Panc1 (cell line): ENCODE results near the gene PLEKHG7. TPM values are rescaled to one million over a fixed set of nuclear protein-coding genes. Genes with fewer than 3 reads are reported as not detected.

Experiments
- ATAC-seq: fragments of 200-7000 bp; cut with Tn5 transposase; 2 replicates; pipeline ENCODE4 v1.9.1; 2020; ENCODE audit warnings: mild to moderate bottlenecking, moderate library complexity
- BruUV-seq: library from RNA; stranded (reverse); fragments of 400-500 nt; replicated peaks from 2 replicates; lab custom pipeline; 2021; lab: Mats Ljungman, UMichigan
- CTCF ChIA-PET: fragments of 300-600 bp; sonication (Branson Sonifier 250); formaldehyde crosslinking; loops from one replicate; lab custom pipeline; 2022; ENCODE audit warnings: antibody characterized with exemption; lab: Charles Lee
- POLR2A ChIA-PET: fragments of 300-600 bp; sonication (Branson Sonifier 250); formaldehyde crosslinking; loops from one replicate; lab custom pipeline; 2022; ENCODE audit warnings: antibody characterized with exemption; lab: Charles Lee
- DNase-seq: peaks from one replicate; pipeline ENCODE4 v3.0.0-alpha.2; 2010; ENCODE audit warnings: low read depth, low spot score
- H3K27ac ChIP-seq: 2 replicates; pipeline ENCODE4 v1.5.1; 2011; ENCODE audit warnings: mild to moderate bottlenecking, low read length, inconsistent platforms
- H3K27me3 ChIP-seq: fragments of 200-500 bp; sonication (Bioruptor generic); 2 replicates; pipeline ENCODE4 v1.6.0; 2014; ENCODE audit warnings: low read length, inconsistent platforms; ENCODE audit not compliant: control insufficient read depth, insufficient read depth
- H3K36me3 ChIP-seq: fragments of 200-500 bp; sonication (Bioruptor generic); 2 replicates; pipeline ENCODE4 v1.5.1; 2014; ENCODE audit warnings: inconsistent platforms, mild to moderate bottlenecking, low read length, moderate library complexity; ENCODE audit not compliant: control insufficient read depth, insufficient read depth
- H3K4me1 ChIP-seq: 2 replicates; pipeline ENCODE4 v1.5.1; 2011; ENCODE audit warnings: inconsistent platforms, mild to moderate bottlenecking, low read length, moderate library complexity; ENCODE audit not compliant: control insufficient read depth, insufficient read depth
- H3K4me3 ChIP-seq, 2 experiments: 2 replicates each; pipeline ENCODE4 v1.5.1; 2011 to 2012; ENCODE audit warnings: low read depth in 2 of 2, low read length in 2 of 2, mild to moderate bottlenecking in 2 of 2, inconsistent platforms in 1 of 2, moderate library complexity in 1 of 2
- H3K9me3 ChIP-seq: fragments of 200-500 bp; sonication (Bioruptor generic); 2 replicates; pipeline ENCODE4 v1.5.1; 2014; ENCODE audit warnings: low read depth, mild to moderate bottlenecking, inconsistent platforms, low read length, moderate library complexity; ENCODE audit not compliant: control insufficient read depth, insufficient read depth
- POLR2AphosphoS5 ChIP-seq: IDR thresholded peaks from 2 replicates; pipeline ENCODE4 v1.6.1; 2012; ENCODE audit warnings: mild to moderate bottlenecking, low read depth, low read length, moderate library complexity
- REST ChIP-seq, 2 experiments: IDR thresholded peaks; 2 replicates each; pipeline ENCODE4 v1.6.1; 2011 to 2012; ENCODE audit warnings: low read depth in 2 of 2, control low read depth in 1 of 2, low read length in 1 of 2, mild to moderate bottlenecking in 1 of 2, moderate library complexity in 1 of 2; ENCODE audit not compliant: insufficient read depth in 1 of 2
- SIN3A ChIP-seq: IDR thresholded peaks from 2 replicates; pipeline ENCODE4 v1.6.1; 2012; ENCODE audit warnings: low read depth, mild to moderate bottlenecking, low read length, moderate library complexity, borderline replicate concordance; ENCODE audit not compliant: insufficient read depth
- TCF7L2 ChIP-seq: IDR thresholded peaks from 2 replicates; pipeline ENCODE4 v1.6.1; 2011; ENCODE audit warnings: mild to moderate bottlenecking, low read depth, low read length, inconsistent platforms
- in situ Hi-C: cut with HindIII; loops from 2 replicates; pipeline ENCODE4 v1.10.0; 2016; ENCODE audit warnings: low sequenced_read_pairs, low pct_unique_long_range_greater_than_20kb
- intact Hi-C: fragments of 100-400 bp; cut with micrococcal nuclease; formaldehyde crosslinking; loops from one replicate; pipeline ENCODE4 v1.10.0; 2022; ENCODE audit not compliant: unreplicated experiment
- total RNA-seq: library from RNA; stranded (reverse); gene quantifications from one replicate; pipeline ENCODE4 v1.2.1, GENCODE V29; 2021; ENCODE audit not compliant: unreplicated experiment
- TF ChIP-seq, protein P1 (sequence below): fragments of 450-650 bp; IDR thresholded peaks from 2 replicates; pipeline ENCODE4 v1.5.1; 2017; ENCODE audit warnings: mild to moderate bottlenecking

The PLEKHG7 gene
- total RNA-seq, 1 experiment from 2014 or later: not detected

- ChIA-PET CTCF (no interaction called here), POLR2A (no interaction called here)
- no peak overlapping the region for H3K4me3 ChIP-seq
- no peak for ATAC-seq
- no peaks in the 10 kb centered on the region for H3K4me1 ChIP-seq
- H3K27me3 ChIP-seq: no peaks in the 10 kb centered on the region
- intact Hi-C loops (no loop called here), in situ Hi-C loops (no loop called here)
- no TSS peak for BruUV-seq
- TF ChIP-seq REST (IDR thresholded peaks at IDR 0.05; ENCODE audit: insufficient read depth in 1 of 2, low read depth in 2 of 2, low read length in 1 of 2) (no peak), SIN3A (no peak)
- DNase-seq: no peak
- H3K9me3 ChIP-seq: no peaks in the 10 kb centered on the region
- H3K36me3 ChIP-seq: no peaks in the 10 kb centered on the region; the same call in 1 of the 2 replicates
- no peak overlapping the region for H3K27ac ChIP-seq
These were observed 100.1 kb downstream of the PLEKHG7 start for GRCh38 chr12:92802906-92803305.

DNA sequence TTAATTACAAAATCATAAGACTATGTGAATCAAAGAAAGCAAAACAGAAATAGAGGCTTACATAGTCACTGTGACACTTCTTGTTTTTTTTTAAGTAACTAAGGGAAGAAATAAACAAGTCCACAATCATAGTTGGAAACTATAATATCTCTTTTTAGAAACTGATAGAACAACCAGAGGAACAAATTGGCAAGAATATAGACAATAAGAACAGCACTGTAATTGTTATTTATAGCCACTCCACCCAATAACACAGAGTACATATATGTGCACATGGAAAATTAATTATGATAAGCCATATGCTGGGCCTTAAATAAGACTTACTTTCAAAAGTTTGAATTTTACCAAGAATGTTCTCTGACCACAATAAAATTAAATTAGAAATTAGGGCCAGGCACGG, 101.1 kb downstream of the PLEKHG7 start:
- no peaks in the 10 kb centered on the region for H3K27me3 ChIP-seq
- ATAC-seq (no peak), DNase-seq (no peak)
- intact Hi-C loops (no loop called here), in situ Hi-C loops (no loop called here)
- H3K4me3 ChIP-seq: no peak overlapping the region
- no peak overlapping the region for H3K27ac ChIP-seq
- CTCF ChIA-PET: no interaction called here
- BruUV-seq: no TSS peak
- no peaks in the 10 kb centered on the region for H3K4me1 ChIP-seq
- no peak for TF ChIP-seq POLR2AphosphoS5
- TF ChIP-seq TCF7L2: no peak
- no peak for TF ChIP-seq REST (IDR thresholded peaks at IDR 0.05; ENCODE audit: insufficient read depth in 1 of 2, low read depth in 2 of 2, low read length in 1 of 2)
- no peak for TF ChIP-seq SIN3A
- TF ChIP-seq, protein P1, sequence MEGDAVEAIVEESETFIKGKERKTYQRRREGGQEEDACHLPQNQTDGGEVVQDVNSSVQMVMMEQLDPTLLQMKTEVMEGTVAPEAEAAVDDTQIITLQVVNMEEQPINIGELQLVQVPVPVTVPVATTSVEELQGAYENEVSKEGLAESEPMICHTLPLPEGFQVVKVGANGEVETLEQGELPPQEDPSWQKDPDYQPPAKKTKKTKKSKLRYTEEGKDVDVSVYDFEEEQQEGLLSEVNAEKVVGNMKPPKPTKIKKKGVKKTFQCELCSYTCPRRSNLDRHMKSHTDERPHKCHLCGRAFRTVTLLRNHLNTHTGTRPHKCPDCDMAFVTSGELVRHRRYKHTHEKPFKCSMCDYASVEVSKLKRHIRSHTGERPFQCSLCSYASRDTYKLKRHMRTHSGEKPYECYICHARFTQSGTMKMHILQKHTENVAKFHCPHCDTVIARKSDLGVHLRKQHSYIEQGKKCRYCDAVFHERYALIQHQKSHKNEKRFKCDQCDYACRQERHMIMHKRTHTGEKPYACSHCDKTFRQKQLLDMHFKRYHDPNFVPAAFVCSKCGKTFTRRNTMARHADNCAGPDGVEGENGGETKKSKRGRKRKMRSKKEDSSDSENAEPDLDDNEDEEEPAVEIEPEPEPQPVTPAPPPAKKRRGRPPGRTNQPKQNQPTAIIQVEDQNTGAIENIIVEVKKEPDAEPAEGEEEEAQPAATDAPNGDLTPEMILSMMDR: no peak
- no peaks in the 10 kb centered on the region for H3K9me3 ChIP-seq
- POLR2A ChIA-PET: no interaction called here
- no peaks in the 10 kb centered on the region; the same call in 1 of the 2 replicates for H3K36me3 ChIP-seq
